IMR-90 (cell line): Measurements from ENCODE around the gene C18orf32. TPM values are rescaled to one million over a fixed set of nuclear protein-coding genes. Genes with fewer than 3 reads are reported as not detected.

ENCODE experiments used
- ATAC-seq: fragments of 200-7000 bp; cut with Tn5 transposase; 2 replicates; pipeline ENCODE4 v1.9.1; 2020; ENCODE audit warnings: low read depth, mild to moderate bottlenecking, moderate library complexity
- BruUV-seq: library from RNA; stranded (reverse); fragments of 400-500 nt; replicated peaks from 2 replicates; lab custom pipeline; 2021; lab: Mats Ljungman, UMichigan
- CTCF ChIA-PET: fragments of 300-600 bp; formaldehyde crosslinking; extraction: SDS; loops from one replicate; lab custom pipeline; 2021; ENCODE audit warnings: antibody characterized with exemption; lab: Yijun Ruan, JAX
- POLR2A ChIA-PET: fragments of 300-600 bp; sonication (Branson Sonifier 250); formaldehyde crosslinking; loops from one replicate; lab custom pipeline; 2022; ENCODE audit warnings: antibody characterized with exemption; ENCODE audit not compliant: unreplicated experiment; lab: Charles Lee
- DNase-seq: peaks from one replicate; pipeline ENCODE4 v3.0.0; 2013
- H2AFZ ChIP-seq: replicated peaks from 2 replicates; pipeline ENCODE3; 2013; ENCODE audit warnings: low read length, mild to moderate bottlenecking; ENCODE audit not compliant: poor library complexity
- H2AK5ac ChIP-seq: 2 replicates; pipeline ENCODE4 v1.6.1; 2013; ENCODE audit warnings: low read depth, low read length, inconsistent platforms
- H2AK9ac ChIP-seq: replicated peaks from 2 replicates; pipeline ENCODE3; 2013; ENCODE audit warnings: mild to moderate bottlenecking, low read depth, low read length, moderate library complexity; ENCODE audit not compliant: poor library complexity
- H2BK120ac ChIP-seq: 2 replicates; pipeline ENCODE4 v1.6.1; 2013; ENCODE audit warnings: low read depth, low read length, inconsistent platforms
- H2BK15ac ChIP-seq: 3 replicates; pipeline ENCODE4 v1.6.1; 2013; ENCODE audit warnings: low read depth, low read length, inconsistent platforms
- H2BK20ac ChIP-seq: 2 replicates; pipeline ENCODE4 v1.6.1; 2013; ENCODE audit warnings: low read depth, mild to moderate bottlenecking, inconsistent platforms, low read length, moderate library complexity
- H2BK5ac ChIP-seq: 2 replicates; pipeline ENCODE4 v1.6.1; 2013; ENCODE audit warnings: mild to moderate bottlenecking, low read depth, low read length, inconsistent platforms; ENCODE audit not compliant: poor library complexity, severe bottlenecking
- H3K14ac ChIP-seq: replicated peaks from 2 replicates; pipeline ENCODE4 v1.6.1; 2013; ENCODE audit warnings: low read depth, low read length, inconsistent platforms
- H3K18ac ChIP-seq: 2 replicates; pipeline ENCODE4 v1.6.1; 2013; ENCODE audit warnings: low read depth, low read length, control low read depth
- H3K23ac ChIP-seq: 2 replicates; pipeline ENCODE4 v1.6.1; 2013; ENCODE audit warnings: low read depth, low read length, inconsistent platforms
- H3K27ac ChIP-seq: 2 replicates; pipeline ENCODE4 v1.5.1; 2013; ENCODE audit warnings: mild to moderate bottlenecking, control low read depth, low read length; ENCODE audit not compliant: insufficient read depth
- H3K27me3 ChIP-seq: 2 replicates; pipeline ENCODE4 v1.6.1; 2013; ENCODE audit warnings: low read length; ENCODE audit not compliant: control insufficient read depth, insufficient read depth
- H3K36me3 ChIP-seq: 2 replicates; pipeline ENCODE4 v1.6.1; 2013; ENCODE audit warnings: low read length, mixed read lengths; ENCODE audit not compliant: control insufficient read depth, insufficient read depth
- H3K4ac ChIP-seq: 2 replicates; pipeline ENCODE4 v1.6.1; 2013; ENCODE audit warnings: low read depth, low read length, inconsistent platforms
- H3K4me1 ChIP-seq: 2 replicates; pipeline ENCODE4 v1.6.1; 2013; ENCODE audit warnings: low read length, mixed read lengths; ENCODE audit not compliant: control insufficient read depth, insufficient read depth
- H3K4me2 ChIP-seq: 2 replicates; pipeline ENCODE4 v1.6.1; 2013; ENCODE audit warnings: low read depth, mild to moderate bottlenecking, control low read depth, low read length, moderate library complexity
- H3K4me3 ChIP-seq: 2 replicates; pipeline ENCODE4 v1.5.1; 2013; ENCODE audit warnings: low read depth, mild to moderate bottlenecking, control low read depth, low read length, moderate library complexity; ENCODE audit not compliant: insufficient read depth
- H3K56ac ChIP-seq: 2 replicates; pipeline ENCODE4 v1.6.1; 2013; ENCODE audit warnings: low read length, inconsistent platforms; ENCODE audit not compliant: insufficient read depth; ENCODE audit errors: extremely low read depth
- H3K79me1 ChIP-seq, 2 experiments: 2 replicates each; pipeline ENCODE4 v1.6.1; 2013; ENCODE audit warnings: low read length in 2 of 2, inconsistent platforms in 1 of 2, low read depth in 1 of 2
- H3K9ac ChIP-seq: 2 replicates; pipeline ENCODE4 v1.6.1; 2013; ENCODE audit warnings: low read depth, low read length, control low read depth
- H3K9me1 ChIP-seq: 2 replicates; pipeline ENCODE4 v1.6.1; 2013; ENCODE audit warnings: low read length, inconsistent platforms; ENCODE audit not compliant: insufficient read depth
- H3K9me3 ChIP-seq: 2 replicates; pipeline ENCODE4 v1.6.1; 2013; ENCODE audit warnings: low read length; ENCODE audit not compliant: control insufficient read depth, insufficient read depth
- H4K20me1 ChIP-seq: 2 replicates; pipeline ENCODE4 v1.6.1; 2013; ENCODE audit warnings: low read length, inconsistent platforms; ENCODE audit not compliant: insufficient read depth
- H4K5ac ChIP-seq: 2 replicates; pipeline ENCODE4 v1.6.1; 2013; ENCODE audit warnings: mild to moderate bottlenecking, low read depth, low read length, control low read depth
- H4K8ac ChIP-seq, 2 experiments: 2 replicates each; pipeline ENCODE4 v1.6.1; 2013; ENCODE audit warnings: low read depth in 2 of 2, low read length in 2 of 2, control low read depth in 1 of 2, inconsistent platforms in 1 of 2
- H4K91ac ChIP-seq: 2 replicates; pipeline ENCODE4 v1.6.1; 2013; ENCODE audit warnings: low read depth, low read length, inconsistent platforms; ENCODE audit not compliant: insufficient read depth
- CEBPB ChIP-seq: IDR thresholded peaks from 2 replicates; pipeline ENCODE4 v1.6.1; 2012; ENCODE audit warnings: low read depth, low read length, improper control_type of control experiment
- CHD1 ChIP-seq: IDR thresholded peaks from 2 replicates; pipeline ENCODE4 v1.6.1; 2012; ENCODE audit warnings: low read depth, low read length, improper control_type of control experiment
- CTCF ChIP-seq: conservative IDR thresholded peaks from 2 replicates; pipeline ENCODE4 v1.5.1; 2012; ENCODE audit warnings: mild to moderate bottlenecking, low read depth, low read length, improper control_type of control experiment
- ELK1 ChIP-seq: fragments of 150-350 bp; IDR thresholded peaks from 2 replicates; pipeline ENCODE4 v1.6.1; 2016; ENCODE audit warnings: low read depth, mild to moderate bottlenecking, low read length, moderate library complexity, borderline replicate concordance
- FOS ChIP-seq: fragments of 150-350 bp; IDR thresholded peaks from 2 replicates; pipeline ENCODE4 v1.6.1; 2016; ENCODE audit warnings: low read depth, low read length
- MAFK ChIP-seq: IDR thresholded peaks from 2 replicates; pipeline ENCODE4 v1.6.1; 2012; ENCODE audit warnings: low read depth, low read length, improper control_type of control experiment
- MAZ ChIP-seq: IDR thresholded peaks from 2 replicates; pipeline ENCODE4 v1.6.1; 2012; ENCODE audit warnings: low read depth, mild to moderate bottlenecking, low read length, improper control_type of control experiment, moderate library complexity, borderline replicate concordance
- MXI1 ChIP-seq: IDR thresholded peaks from 2 replicates; pipeline ENCODE4 v1.6.1; 2012; ENCODE audit warnings: low read depth, mild to moderate bottlenecking, low read length, moderate library complexity, borderline replicate concordance
- NFE2L2 ChIP-seq: fragments of 150-350 bp; IDR thresholded peaks from 2 replicates; pipeline ENCODE4 v1.6.1; 2016; ENCODE audit warnings: low read depth, mild to moderate bottlenecking, low read length
- POLR2A ChIP-seq: IDR thresholded peaks from 2 replicates; pipeline ENCODE4 v1.6.1; 2012; ENCODE audit warnings: mild to moderate bottlenecking, low read depth, low read length
- RAD21 ChIP-seq: IDR thresholded peaks from 2 replicates; pipeline ENCODE4 v1.6.1; 2012; ENCODE audit warnings: low read length, improper control_type of control experiment
- RCOR1 ChIP-seq: IDR thresholded peaks from 2 replicates; pipeline ENCODE4 v1.6.1; 2012; ENCODE audit warnings: mild to moderate bottlenecking, low read length, improper control_type of control experiment; ENCODE audit not compliant: insufficient replicate concordance
- SMC3 ChIP-seq: fragments of 150-350 bp; IDR thresholded peaks from 2 replicates; pipeline ENCODE4 v1.6.1; 2016; ENCODE audit warnings: low read depth, mild to moderate bottlenecking, antibody characterized with exemption, low read length, moderate library complexity
- USF2 ChIP-seq: fragments of 150-350 bp; IDR thresholded peaks from 2 replicates; pipeline ENCODE4 v1.6.1; 2017; ENCODE audit warnings: mild to moderate bottlenecking, antibody characterized with exemption, low read length, low read depth
- WGBS, 2 experiments: methylation state at CpG; one replicate each; pipeline versions ENCODE4 v1.1.5 to v1.1.7; 2013; ENCODE audit warnings: missing lambda C conversion rate in 2 of 2; ENCODE audit not compliant: insufficient read length in 1 of 2; ENCODE audit errors: extremely low coverage in 2 of 2; 5-methylcytosine and 5-hydroxymethylcytosine counted together
- dilution Hi-C: fragments of 300-500 bp; cut with HindIII; formaldehyde crosslinking; loops from one replicate; pipeline ENCODE4 v1.14.3; 2018; ENCODE audit warnings: low sequenced_read_pairs; ENCODE audit not compliant: unreplicated experiment
- in situ Hi-C: fragments of 300-500 bp; cut with MboI; formaldehyde crosslinking; loops from 3 replicates; pipeline ENCODE4 v1.14.3; 2019; ENCODE audit warnings: low sequenced_read_pairs, inconsistent platforms, mixed read lengths
- intact Hi-C: fragments of 100-400 bp; cut with micrococcal nuclease; formaldehyde crosslinking; loops from 2 replicates; pipeline ENCODE4 v1.10.0; 2022
- polyA plus RNA-seq, 3 experiments: library from polyadenylated mRNA; depleted of rRNA; stranded (reverse); fragments of >200 nt; gene quantifications; 2 replicates each; pipeline ENCODE4 v1.2.3, GENCODE V29; 2012; ENCODE audit warnings: low replicate concordance in 1 of 3
- total RNA-seq: library from RNA; depleted of rRNA; stranded (reverse); fragments of >200 nt; gene quantifications from 2 replicates; pipeline ENCODE4 v1.2.3, GENCODE V29; 2012

Gene C18orf32
- total and polyA plus RNA-seq, 2 of the 4 experiments (the other 2 are of a cell fraction), result 3.6 to 21.4 TPM

- dilution Hi-C loops (no loop called here), in situ Hi-C loops (no loop called here), intact Hi-C loops (no loop called here)
- TF ChIP-seq POLR2A (no peak), ELK1 (no peak), MXI1 (no peak), FOS (no peak), CTCF (no peak), MAZ (no peak), CEBPB (no peak), RAD21 (no peak), USF2 (no peak), MAFK (no peak), NFE2L2 (no peak), RCOR1 (no peak), CHD1 (no peak), SMC3 (no peak)
- ChIA-PET POLR2A (no interaction called here), CTCF (no interaction called here)
- ATAC-seq (no peak), DNase-seq (no peak)
- no peak overlapping the region for H4K5ac ChIP-seq
- H3K79me1 ChIP-seq, result no peaks in the 10 kb centered on the region
- no peaks in the 10 kb centered on the region for H4K20me1 ChIP-seq
- H3K56ac ChIP-seq, result no peak overlapping the region
- no peak overlapping the region for H3K23ac ChIP-seq
- H3K4ac ChIP-seq, result no peak overlapping the region
- no peak overlapping the region for H4K8ac ChIP-seq
- H2AFZ ChIP-seq, result no peak overlapping the region
- H2BK15ac ChIP-seq, result no peak overlapping the region
- no peak overlapping the region for H3K4me3 ChIP-seq
- BruUV-seq, result no TSS peak
- H3K4me2 ChIP-seq, result no peak overlapping the region
- WGBS, 2 experiments, result no CpG with 5 or more reads among the region's 1 CpG
- H3K9ac ChIP-seq, result no peak overlapping the region
- no peak overlapping the region for H4K91ac ChIP-seq
- H2BK120ac ChIP-seq, result no peak overlapping the region
- no peak overlapping the region for H2BK5ac ChIP-seq
- no peak overlapping the region for H2BK20ac ChIP-seq
- H2AK5ac ChIP-seq, result no peak overlapping the region
- H3K9me1 ChIP-seq, result no peaks in the 10 kb centered on the region
- no peaks in the 10 kb centered on the region for H3K4me1 ChIP-seq
- no peak overlapping the region for H3K14ac ChIP-seq
- H2AK9ac ChIP-seq, result no peak overlapping the region
- no peaks in the 10 kb centered on the region for H3K9me3 ChIP-seq
- no peaks in the 10 kb centered on the region for H3K27me3 ChIP-seq
- no peaks in the 10 kb centered on the region for H3K36me3 ChIP-seq
- no peak overlapping the region for H3K18ac ChIP-seq
- H3K27ac ChIP-seq, result no peak overlapping the region
These were observed 15.5 kb downstream of the C18orf32 start for GRCh38 chr18:49471532-49471931.
